D721Med (cell line): ENCODE measurements around the gene NBPF3.

Experiments
- DNase-seq: peaks from one replicate; pipeline ENCODE4 v3.0.0; 2011; ENCODE audit warnings: low spot score; ENCODE audit not compliant: insufficient read length
- FAIRE-seq: peaks from 2 replicates; lab custom pipeline; 2011; peaks lifted over from hg19 to GRCh38; lab: Jason Lieb, UNC
- CTCF ChIP-seq: IDR thresholded peaks from 2 replicates; pipeline ENCODE4 v1.5.1; 2012; ENCODE audit warnings: mild to moderate bottlenecking, control low read depth; ENCODE audit not compliant: insufficient read depth; ENCODE audit errors: missing control alignments

The NBPF3 gene

GRCh38 chr1:21508580-21509350 is 68.8 kb downstream of the NBPF3 start:
- FAIRE-seq (no peak), DNase-seq (peak; percentile 49)
- peak; percentile 54 for TF ChIP-seq CTCF

GRCh38 chr1:21509351-21510112 is 69.6 kb downstream of the NBPF3 start, which contains the start of gene ALPL:
Gene ALPL (plus strand): TSS chr1:21509423. CDS start chr1:21554082, 44,659 bp downstream.
- no peak for TF ChIP-seq CTCF
- FAIRE-seq: no peak
- DNase-seq: no peak

- FAIRE-seq (no peak), DNase-seq (no peak)
- no peak for TF ChIP-seq CTCF
These were observed 70.2 kb downstream of the NBPF3 start for GRCh38 chr1:21510113-21510493.

GRCh38 chr1:21510885-21511578 is 71.1 kb downstream of the NBPF3 start:
- TF ChIP-seq CTCF: no peak
- FAIRE-seq (no peak), DNase-seq (no peak)

GRCh38 chr1:21511579-21512522 is 71.9 kb downstream of the NBPF3 start:
- TF ChIP-seq CTCF: no peak
- DNase-seq: no peak
- FAIRE-seq: no peak

GRCh38 chr1:21514245-21514644 is 74.3 kb downstream of the NBPF3 start:
- TF ChIP-seq CTCF: no peak
- no peak for DNase-seq
- no peak for FAIRE-seq
